ENCODE measurements around the gene ESR2.
A peak's percentile ranks its signal among the peaks of the same experiment; 100 is the strongest.
"Not testable (repeated sequence)": the region's sequence is repeated elsewhere in the genome, so short reads cannot be mapped to it uniquely, and the experiment has no call there.

ESR2 gene

GRCh38 chr14:64293976-64294671 is at the start of gene ESR2:
Gene ESR2 (minus strand): TSS chr14:64294371. CDS start chr14:64282985, 11,386 bp downstream.
- FAIRE-seq: no peak

- no peak for FAIRE-seq
Measured at GRCh38 chr14:64340560-64341196, 46.5 kb upstream of the ESR2 start.

- no peak for FAIRE-seq
Measured at GRCh38 chr14:64338616-64339316, 44.6 kb upstream of the ESR2 start.

GRCh38 chr14:64337888-64338615 is 43.9 kb upstream of the ESR2 start:
- FAIRE-seq: no peak

- no peak for FAIRE-seq
Measured at GRCh38 chr14:64329149-64329548, 35.0 kb upstream of the ESR2 start.

- FAIRE-seq: no peak
Measured at GRCh38 chr14:64326502-64326901, 32.3 kb upstream of the ESR2 start.

- no peak for FAIRE-seq
Measured at GRCh38 chr14:64324895-64325294, 30.7 kb upstream of the ESR2 start.

- FAIRE-seq: no peak
Measured at GRCh38 chr14:64324461-64324860, 30.3 kb upstream of the ESR2 start.

GRCh38 chr14:64320362-64320761 is 26.2 kb upstream of the ESR2 start:
- FAIRE-seq: not testable (repeated sequence)

GRCh38 chr14:64318695-64319094 is 24.5 kb upstream of the ESR2 start:
- not testable (repeated sequence) for FAIRE-seq

GRCh38 chr14:64303471-64303917 is 9.3 kb upstream of the ESR2 start:
- peak; percentile 78 for FAIRE-seq

- FAIRE-seq: no peak
Measured at GRCh38 chr14:64298773-64299172, 4.6 kb upstream of the ESR2 start.

- FAIRE-seq: no peak
Measured at GRCh38 chr14:64296561-64296960, 2.4 kb upstream of the ESR2 start.

GRCh38 chr14:64294672-64295413 is 672 bp upstream of the ESR2 start:
- no peak for FAIRE-seq

- FAIRE-seq: no peak
Measured at GRCh38 chr14:64292197-64292596, 2.0 kb downstream of the ESR2 start.

GRCh38 chr14:64289571-64289970 is 4.6 kb downstream of the ESR2 start:
- FAIRE-seq: no peak

- no peak for FAIRE-seq
Measured at GRCh38 chr14:64281805-64282204, 12.4 kb downstream of the ESR2 start.

- FAIRE-seq: no peak
Measured at GRCh38 chr14:64279704-64280668, 14.2 kb downstream of the ESR2 start.

GRCh38 chr14:64278458-64278857 is 15.7 kb downstream of the ESR2 start:
- no peak for FAIRE-seq

GRCh38 chr14:64272019-64272418 is 22.2 kb downstream of the ESR2 start:
- FAIRE-seq: no peak

- no peak for FAIRE-seq
Measured at GRCh38 chr14:64266239-64266638, 27.9 kb downstream of the ESR2 start.
